NCI-H345 (cell line): Measurements from ENCODE around the gene CHST1.

Experiments
- DNase-seq: peaks from one replicate; lab custom pipeline; 2025; lab: John Stamatoyannopoulos, UW

Gene CHST1

GRCh38 chr11:45644981-45645889 is 20.2 kb downstream of the CHST1 start:
- no peak for DNase-seq

- DNase-seq: no peak
Measured at GRCh38 chr11:45643598-45644260, 21.7 kb downstream of the CHST1 start.

GRCh38 chr11:45641961-45642360 is 23.5 kb downstream of the CHST1 start:
- DNase-seq: no peak

- DNase-seq: no peak
Measured at GRCh38 chr11:45638051-45638450, 27.4 kb downstream of the CHST1 start.

- no peak for DNase-seq
Measured at GRCh38 chr11:45635907-45636306, 29.5 kb downstream of the CHST1 start.

- no peak for DNase-seq
Measured at GRCh38 chr11:45625611-45626010, 39.8 kb downstream of the CHST1 start.

- no peak for DNase-seq
Measured at GRCh38 chr11:45624095-45624494, 41.3 kb downstream of the CHST1 start.

- DNase-seq: no peak
Measured at GRCh38 chr11:45622861-45623260, 42.6 kb downstream of the CHST1 start.

GRCh38 chr11:45622283-45622682 is 43.1 kb downstream of the CHST1 start:
- DNase-seq: no peak

GRCh38 chr11:45621588-45621987 is 43.8 kb downstream of the CHST1 start:
- DNase-seq: no peak

GRCh38 chr11:45620243-45620642 is 45.2 kb downstream of the CHST1 start:
- no peak for DNase-seq

GRCh38 chr11:45618897-45619296 is 46.5 kb downstream of the CHST1 start:
- no peak for DNase-seq

GRCh38 chr11:45617871-45618601 is 47.4 kb downstream of the CHST1 start:
- DNase-seq: no peak

GRCh38 chr11:45616802-45617549 is 48.4 kb downstream of the CHST1 start:
- DNase-seq: no peak

- DNase-seq: no peak
Measured at GRCh38 chr11:45615182-45615792, 50.1 kb downstream of the CHST1 start.

GRCh38 chr11:45614196-45614828 is 51.1 kb downstream of the CHST1 start:
- DNase-seq: no peak

- DNase-seq: no peak
Measured at GRCh38 chr11:45610627-45611026, 54.8 kb downstream of the CHST1 start.

- DNase-seq: no peak
Measured at GRCh38 chr11:45609902-45610301, 55.5 kb downstream of the CHST1 start.

GRCh38 chr11:45609337-45609736 is 56.1 kb downstream of the CHST1 start:
- DNase-seq: no peak

GRCh38 chr11:45607995-45608394 is 57.4 kb downstream of the CHST1 start:
- DNase-seq: no peak
